Neural cell (in vitro differentiated cells): ENCODE data around the gene TMEM168. TPM values are rescaled to one million over a fixed set of nuclear protein-coding genes. Genes with fewer than 3 reads are reported as not detected.
"Not testable (repeated sequence)": the region's sequence is repeated elsewhere in the genome, so short reads cannot be mapped to it uniquely, and the experiment has no call there.

Experiments
- H2AFZ ChIP-seq: fragments of 200-600, 300-800 bp; sonication (generic), shearing (Covaris generic); 2 replicates; pipeline ENCODE4 v1.6.0; 2014; ENCODE audit warnings: low read depth, mild to moderate bottlenecking, antibody characterized with exemption, low read length, moderate library complexity
- H3F3A ChIP-seq: fragments of 200-600 bp; shearing (Covaris generic); 2 replicates; pipeline ENCODE4 v1.6.1; 2016; ENCODE audit warnings: mild to moderate bottlenecking, moderate library complexity, mixed read lengths, antibody characterized with exemption, low read length; ENCODE audit not compliant: insufficient read depth, poor library complexity, severe bottlenecking
- H3K27ac ChIP-seq: fragments of 200-600, 300-800 bp; sonication (generic), shearing (Covaris generic); 2 replicates; pipeline ENCODE4 v1.5.1; 2014; ENCODE audit warnings: mild to moderate bottlenecking, low read length, moderate library complexity
- H3K27me3 ChIP-seq: fragments of 300-800, 200-600 bp; sonication (generic), shearing (Covaris generic); 2 replicates; pipeline ENCODE4 v1.6.0; 2014; ENCODE audit warnings: mild to moderate bottlenecking, low read depth, low read length, moderate library complexity; ENCODE audit not compliant: insufficient read depth
- H3K36me3 ChIP-seq: fragments of 300-800, 200-600 bp; sonication (generic), shearing (Covaris generic); 2 replicates; pipeline ENCODE4 v1.5.1; 2014; ENCODE audit warnings: mild to moderate bottlenecking, antibody characterized with exemption, low read length, moderate library complexity; ENCODE audit not compliant: insufficient read depth
- H3K4me2 ChIP-seq: fragments of 300-800, 200-600 bp; sonication (generic), shearing (Covaris generic); 2 replicates; pipeline ENCODE4 v1.6.0; 2014; ENCODE audit warnings: mild to moderate bottlenecking, low read length
- H3K4me3 ChIP-seq: fragments of 300-800, 200-600 bp; sonication (generic), shearing (Covaris generic); 2 replicates; pipeline ENCODE4 v1.5.1; 2014; ENCODE audit warnings: mild to moderate bottlenecking, low read length, moderate library complexity
- H3K79me2 ChIP-seq: fragments of 200-600 bp; shearing (Covaris generic); replicated peaks from 2 replicates; pipeline ENCODE4 v1.6.0; 2014; ENCODE audit warnings: mild to moderate bottlenecking, low read length, moderate library complexity; ENCODE audit not compliant: insufficient read depth
- H3K9ac ChIP-seq: fragments of 300-800, 200-600 bp; sonication (generic), shearing (Covaris generic); 2 replicates; pipeline ENCODE4 v1.6.1; 2016; ENCODE audit warnings: mild to moderate bottlenecking, low read length, mixed read lengths
- H3K9me2 ChIP-seq: fragments of 200-600 bp; shearing (Covaris generic); 2 replicates; pipeline ENCODE4 v1.6.1; 2016; ENCODE audit warnings: mild to moderate bottlenecking, low read length, mixed read lengths; ENCODE audit not compliant: insufficient read depth
- H3K9me3 ChIP-seq: fragments of 200-600, 300-800 bp; sonication (generic), shearing (Covaris generic); 2 replicates; pipeline ENCODE4 v1.6.1; 2016; ENCODE audit warnings: mild to moderate bottlenecking, mixed run types, low read length, moderate library complexity, mixed read lengths
- H4K20me1 ChIP-seq: fragments of 200-600 bp; shearing (Covaris generic); 2 replicates; pipeline ENCODE4 v1.6.1; 2016; ENCODE audit warnings: mild to moderate bottlenecking, mixed run types; ENCODE audit not compliant: insufficient read depth
- EP300 ChIP-seq: fragments of 450-650 bp; conservative IDR thresholded peaks from 2 replicates; pipeline ENCODE4 v1.6.1; 2014; ENCODE audit warnings: antibody characterized with exemption, mild to moderate bottlenecking, moderate library complexity; ENCODE audit not compliant: poor library complexity, severe bottlenecking
- EZH2 ChIP-seq: fragments of 200-600, 300-800 bp; shearing (Covaris generic), sonication (generic); IDR thresholded peaks from 2 replicates; pipeline ENCODE4 v1.6.1; 2014; ENCODE audit warnings: antibody characterized with exemption, low read length, borderline replicate concordance, mild to moderate bottlenecking; ENCODE audit not compliant: insufficient read depth, poor library complexity, severe bottlenecking
- MXI1 ChIP-seq: fragments of 450-650 bp; conservative IDR thresholded peaks from 2 replicates; pipeline ENCODE4 v1.6.1; 2014; ENCODE audit warnings: antibody characterized with exemption, mild to moderate bottlenecking; ENCODE audit not compliant: poor library complexity, severe bottlenecking
- POLR2AphosphoS5 ChIP-seq: IDR thresholded peaks from 2 replicates; pipeline ENCODE4 v1.6.1; 2012
- RAD21 ChIP-seq: fragments of 450-650 bp; conservative IDR thresholded peaks from 2 replicates; pipeline ENCODE4 v1.6.1; 2014; ENCODE audit warnings: antibody characterized with exemption, mild to moderate bottlenecking, moderate library complexity
- SMC3 ChIP-seq: fragments of 450-650 bp; conservative IDR thresholded peaks from 2 replicates; pipeline ENCODE4 v1.6.1; 2014; ENCODE audit warnings: antibody characterized with exemption, mild to moderate bottlenecking, moderate library complexity; ENCODE audit not compliant: poor library complexity
- TAF1 ChIP-seq: IDR thresholded peaks from 2 replicates; pipeline ENCODE4 v1.6.1; 2012; ENCODE audit warnings: low read depth
- polyA plus RNA-seq: library from polyadenylated mRNA; depleted of rRNA; stranded (reverse); fragments of >200 nt; gene quantifications from 2 replicates; pipeline ENCODE4 v1.2.3, GENCODE V29; 2014
- TF ChIP-seq, protein P1 (sequence below): fragments of 450-650 bp; IDR thresholded peaks from 2 replicates; pipeline ENCODE4 v1.5.1; 2014; ENCODE audit warnings: antibody characterized with exemption, mild to moderate bottlenecking, moderate library complexity; ENCODE audit not compliant: poor library complexity, severe bottlenecking
- TF ChIP-seq, protein P2 (sequence below): IDR thresholded peaks from 2 replicates; pipeline ENCODE4 v1.6.1; 2012; ENCODE audit warnings: borderline replicate concordance

Gene TMEM168
- polyA plus RNA-seq, 1 donor from 2014 or later, result 21.9 TPM

DNA sequence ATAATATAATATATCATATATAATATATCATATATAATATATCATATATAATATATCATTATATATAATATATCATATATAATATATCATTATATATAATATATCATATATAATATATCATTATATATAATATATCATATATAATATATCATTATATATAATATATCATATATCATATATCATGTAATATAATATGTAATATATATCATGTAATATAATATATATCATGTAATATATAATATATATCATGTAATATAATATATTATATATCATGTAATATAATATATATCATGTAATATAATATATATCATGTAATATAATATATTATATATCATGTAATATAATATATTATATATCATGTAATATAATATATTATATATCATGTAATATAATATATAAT, 6.4 kb upstream of the TMEM168 start:
- not testable (repeated sequence) for H3K4me2 ChIP-seq, H3K27me3 ChIP-seq, H3K36me3 ChIP-seq, H3K9ac ChIP-seq, H3K27ac ChIP-seq, H3K79me2 ChIP-seq, H3K4me3 ChIP-seq, H2AFZ ChIP-seq, H3F3A ChIP-seq, H3K9me2 ChIP-seq, H3K9me3 ChIP-seq, H4K20me1 ChIP-seq

DNA sequence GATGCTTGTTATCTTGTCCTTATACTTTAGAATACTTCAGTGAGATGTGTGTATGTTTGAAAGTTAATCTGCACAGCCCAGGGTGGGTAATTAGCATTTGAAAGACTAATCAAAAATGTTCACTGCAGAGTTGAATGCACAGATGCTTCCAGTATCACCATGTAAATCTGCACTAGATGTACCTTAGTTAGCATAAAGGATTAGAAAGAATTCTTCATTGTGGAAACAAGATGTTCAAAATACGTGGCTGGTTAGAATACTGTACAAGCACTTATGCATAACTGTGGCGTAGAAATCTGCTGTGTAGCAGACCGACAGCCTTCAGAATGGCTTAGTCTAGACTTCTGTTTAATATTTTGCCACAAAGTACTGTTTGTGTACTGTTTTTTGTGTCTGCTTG, 2.2 kb upstream of the TMEM168 start:
- no peak overlapping the region for H3K27ac ChIP-seq
- no peak overlapping the region for H3K9ac ChIP-seq
- TF ChIP-seq EP300 (no peak), EZH2 (no peak), RAD21 (no peak), MXI1 (no peak), POLR2AphosphoS5 (no peak), SMC3 (no peak), TAF1 (no peak)
- TF ChIP-seq, protein P1, sequence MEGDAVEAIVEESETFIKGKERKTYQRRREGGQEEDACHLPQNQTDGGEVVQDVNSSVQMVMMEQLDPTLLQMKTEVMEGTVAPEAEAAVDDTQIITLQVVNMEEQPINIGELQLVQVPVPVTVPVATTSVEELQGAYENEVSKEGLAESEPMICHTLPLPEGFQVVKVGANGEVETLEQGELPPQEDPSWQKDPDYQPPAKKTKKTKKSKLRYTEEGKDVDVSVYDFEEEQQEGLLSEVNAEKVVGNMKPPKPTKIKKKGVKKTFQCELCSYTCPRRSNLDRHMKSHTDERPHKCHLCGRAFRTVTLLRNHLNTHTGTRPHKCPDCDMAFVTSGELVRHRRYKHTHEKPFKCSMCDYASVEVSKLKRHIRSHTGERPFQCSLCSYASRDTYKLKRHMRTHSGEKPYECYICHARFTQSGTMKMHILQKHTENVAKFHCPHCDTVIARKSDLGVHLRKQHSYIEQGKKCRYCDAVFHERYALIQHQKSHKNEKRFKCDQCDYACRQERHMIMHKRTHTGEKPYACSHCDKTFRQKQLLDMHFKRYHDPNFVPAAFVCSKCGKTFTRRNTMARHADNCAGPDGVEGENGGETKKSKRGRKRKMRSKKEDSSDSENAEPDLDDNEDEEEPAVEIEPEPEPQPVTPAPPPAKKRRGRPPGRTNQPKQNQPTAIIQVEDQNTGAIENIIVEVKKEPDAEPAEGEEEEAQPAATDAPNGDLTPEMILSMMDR, result no peak
- TF ChIP-seq, protein P2, sequence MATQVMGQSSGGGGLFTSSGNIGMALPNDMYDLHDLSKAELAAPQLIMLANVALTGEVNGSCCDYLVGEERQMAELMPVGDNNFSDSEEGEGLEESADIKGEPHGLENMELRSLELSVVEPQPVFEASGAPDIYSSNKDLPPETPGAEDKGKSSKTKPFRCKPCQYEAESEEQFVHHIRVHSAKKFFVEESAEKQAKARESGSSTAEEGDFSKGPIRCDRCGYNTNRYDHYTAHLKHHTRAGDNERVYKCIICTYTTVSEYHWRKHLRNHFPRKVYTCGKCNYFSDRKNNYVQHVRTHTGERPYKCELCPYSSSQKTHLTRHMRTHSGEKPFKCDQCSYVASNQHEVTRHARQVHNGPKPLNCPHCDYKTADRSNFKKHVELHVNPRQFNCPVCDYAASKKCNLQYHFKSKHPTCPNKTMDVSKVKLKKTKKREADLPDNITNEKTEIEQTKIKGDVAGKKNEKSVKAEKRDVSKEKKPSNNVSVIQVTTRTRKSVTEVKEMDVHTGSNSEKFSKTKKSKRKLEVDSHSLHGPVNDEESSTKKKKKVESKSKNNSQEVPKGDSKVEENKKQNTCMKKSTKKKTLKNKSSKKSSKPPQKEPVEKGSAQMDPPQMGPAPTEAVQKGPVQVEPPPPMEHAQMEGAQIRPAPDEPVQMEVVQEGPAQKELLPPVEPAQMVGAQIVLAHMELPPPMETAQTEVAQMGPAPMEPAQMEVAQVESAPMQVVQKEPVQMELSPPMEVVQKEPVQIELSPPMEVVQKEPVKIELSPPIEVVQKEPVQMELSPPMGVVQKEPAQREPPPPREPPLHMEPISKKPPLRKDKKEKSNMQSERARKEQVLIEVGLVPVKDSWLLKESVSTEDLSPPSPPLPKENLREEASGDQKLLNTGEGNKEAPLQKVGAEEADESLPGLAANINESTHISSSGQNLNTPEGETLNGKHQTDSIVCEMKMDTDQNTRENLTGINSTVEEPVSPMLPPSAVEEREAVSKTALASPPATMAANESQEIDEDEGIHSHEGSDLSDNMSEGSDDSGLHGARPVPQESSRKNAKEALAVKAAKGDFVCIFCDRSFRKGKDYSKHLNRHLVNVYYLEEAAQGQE, result no peak

More for the DNA sequence above, 2.2 kb upstream of the TMEM168 start:
- Histone ChIP-seq H4K20me1 (no peaks in the 10 kb centered on the region), H2AFZ (no peak overlapping the region), H3F3A (no peaks in the 10 kb centered on the region), H3K9me2 (no peaks in the 10 kb centered on the region), H3K4me2 (no peak overlapping the region), H3K9me3 (no peaks in the 10 kb centered on the region), H3K27me3 (no peaks in the 10 kb centered on the region), H3K79me2 (no peaks in the 10 kb centered on the region), H3K36me3 (no peaks in the 10 kb centered on the region), H3K4me3 (no peak overlapping the region)
